ENCODE data around the gene IRF7.

IRF7 gene

DNA sequence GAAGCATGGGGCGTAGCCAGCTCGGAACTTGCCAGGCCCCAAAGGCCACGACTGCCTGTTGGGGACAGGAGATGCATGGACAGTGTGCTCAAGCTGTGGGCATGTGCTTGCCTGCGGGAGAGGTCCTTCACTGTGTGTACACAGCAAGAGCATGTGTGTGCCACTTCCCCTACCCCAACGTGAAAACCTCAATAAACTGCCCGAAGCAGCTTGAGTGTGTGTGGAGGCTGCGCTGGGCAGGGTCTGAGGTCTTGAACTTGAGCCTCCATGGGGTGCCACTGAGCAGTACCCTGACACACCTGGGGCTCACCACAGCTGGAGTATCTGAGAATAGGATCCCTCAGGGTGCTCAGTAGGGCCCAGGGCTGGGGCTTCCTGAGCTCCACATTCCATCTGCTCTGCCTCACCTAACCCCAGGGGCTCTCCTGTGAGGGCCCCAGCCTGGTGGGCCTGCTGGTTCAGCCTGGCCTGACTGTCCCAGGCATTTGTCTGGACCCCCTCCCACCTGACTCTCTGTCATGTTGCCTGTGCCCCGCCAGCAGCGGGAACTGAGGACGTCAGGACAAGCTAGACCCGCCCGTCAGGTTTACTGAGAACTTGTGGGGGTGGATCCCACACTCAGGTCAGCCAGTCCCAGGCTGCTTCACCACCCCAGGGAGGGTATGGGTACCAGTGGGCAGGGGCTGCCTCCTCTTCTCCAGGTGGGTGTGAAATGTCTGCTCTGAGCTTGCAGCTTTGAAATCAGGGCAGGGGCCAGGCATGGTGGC is 51.8 kb downstream of the IRF7 start:
- DNase-seq (ENCODE audit: low read depth in 2 of 2): no peak

DNA sequence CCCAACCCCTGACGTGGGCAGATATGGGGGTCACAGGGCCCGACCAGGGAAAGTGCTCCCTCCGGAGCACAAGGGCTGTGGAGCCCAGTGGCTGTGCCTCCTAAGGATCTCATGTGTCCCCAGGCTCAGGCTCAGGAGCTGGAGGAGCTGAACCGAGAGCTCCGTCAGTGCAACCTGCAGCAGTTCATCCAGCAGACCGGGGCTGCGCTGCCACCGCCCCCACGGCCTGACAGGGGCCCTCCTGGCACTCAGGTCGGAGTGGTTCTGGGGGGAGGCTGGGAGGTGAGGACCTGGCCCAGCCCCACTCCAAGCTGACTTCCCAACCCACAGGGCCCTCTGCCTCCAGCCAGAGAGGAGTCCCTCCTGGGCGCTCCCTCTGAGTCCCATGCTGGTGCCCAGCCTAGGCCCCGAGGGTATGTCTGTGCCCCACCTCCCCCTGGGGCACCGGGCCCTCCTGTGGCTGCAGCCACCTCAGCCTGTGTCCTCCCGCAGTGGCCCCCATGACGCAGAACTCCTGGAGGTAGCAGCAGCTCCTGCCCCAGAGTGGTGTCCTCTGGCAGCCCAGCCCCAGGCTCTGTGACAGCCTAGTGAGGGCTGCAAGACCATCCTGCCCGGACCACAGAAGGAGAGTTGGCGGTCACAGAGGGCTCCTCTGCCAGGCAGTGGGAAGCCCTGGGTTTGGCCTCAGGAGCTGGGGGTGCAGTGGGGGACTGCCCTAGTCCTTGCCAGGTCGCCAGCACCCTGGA is 52.5 kb downstream of the IRF7 start:
- no peak for DNase-seq (ENCODE audit: low read depth in 2 of 2)

Measured in stimulated activated CD8-positive, alpha-beta memory T cell treated with anti-CD3 and anti-CD28 coated beads, Interleukin-2, amount 100 ng/mL, for 1 hour (primary cell).